HG03175 (cell line): ENCODE data around the gene MMS22L.

Experiments
- ATAC-seq: cut with Tn5 transposase; IDR thresholded peaks from one replicate; pipeline ENCODE4 v1.9.1; 2021; ENCODE audit warnings: mild to moderate bottlenecking, moderate library complexity; ENCODE audit not compliant: unreplicated experiment

The MMS22L gene

DNA sequence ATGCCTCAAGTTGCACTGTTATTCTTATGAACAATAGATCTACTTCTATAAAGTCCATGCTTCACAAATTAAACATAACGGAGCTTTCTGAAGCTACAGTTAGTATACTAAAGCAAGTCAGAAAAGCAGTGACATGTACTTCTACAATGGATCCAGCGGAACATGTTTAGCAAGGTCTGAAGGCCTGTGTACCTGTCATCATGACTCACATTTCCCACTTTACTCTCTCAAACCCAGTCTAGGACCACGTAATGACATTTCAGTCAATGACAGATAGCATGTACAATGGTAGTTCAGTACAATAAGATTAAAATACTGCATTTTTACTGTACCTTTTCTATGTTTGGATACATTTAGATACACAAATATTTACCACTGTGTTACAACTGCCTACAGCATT lies 132.1 kb downstream of the MMS22L start:
- ATAC-seq, result no peak

- no peak for ATAC-seq
Measured at GRCh38 chr6:97147421-97147820, 135.6 kb downstream of the MMS22L start.

GRCh38 chr6:97145691-97146090 lies 137.3 kb downstream of the MMS22L start:
- ATAC-seq, result no peak

GRCh38 chr6:97141756-97142155 lies 141.3 kb downstream of the MMS22L start:
- no peak for ATAC-seq

DNA sequence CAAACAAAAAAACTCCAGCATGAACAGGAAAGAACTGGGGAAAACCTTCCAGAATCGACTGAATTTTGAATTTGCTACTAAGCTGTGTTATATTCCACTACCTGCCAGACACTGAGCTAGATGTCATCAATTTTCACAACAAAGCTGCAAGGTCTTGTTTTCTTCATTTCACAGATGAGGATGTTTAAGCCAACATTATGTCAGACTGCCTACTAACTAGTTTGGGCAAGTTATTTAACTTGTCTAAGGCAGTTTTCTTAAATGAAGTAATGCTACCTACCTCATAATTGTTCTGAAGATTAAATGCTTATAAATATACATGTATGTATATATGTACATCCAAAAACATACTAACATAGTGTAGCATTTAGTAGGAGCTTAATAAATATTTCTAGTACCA lies 144.4 kb downstream of the MMS22L start:
- no peak for ATAC-seq

GRCh38 chr6:97136626-97137358 lies 146.2 kb downstream of the MMS22L start:
- no peak for ATAC-seq

DNA sequence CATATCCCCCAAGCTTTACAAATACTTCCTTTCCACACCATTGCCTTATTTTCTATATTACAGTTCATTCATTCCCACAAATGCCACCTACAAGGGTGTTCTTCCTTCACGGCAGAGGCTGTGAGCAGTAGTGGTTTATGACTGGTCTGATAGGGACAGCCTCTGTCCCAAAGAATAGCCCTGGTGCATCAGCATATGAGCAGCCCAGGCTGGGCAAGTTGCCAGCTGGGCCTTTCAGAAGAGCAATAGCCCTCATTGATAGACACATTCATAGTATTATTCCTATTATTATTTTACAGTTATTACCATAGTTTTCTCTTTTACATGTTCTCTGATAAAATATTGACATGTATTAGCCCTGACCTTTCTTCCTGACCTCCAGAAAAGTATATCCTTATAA lies 149.9 kb downstream of the MMS22L start:
- ATAC-seq, result no peak

GRCh38 chr6:97129106-97129505 lies 153.9 kb downstream of the MMS22L start:
- ATAC-seq, result no peak

DNA sequence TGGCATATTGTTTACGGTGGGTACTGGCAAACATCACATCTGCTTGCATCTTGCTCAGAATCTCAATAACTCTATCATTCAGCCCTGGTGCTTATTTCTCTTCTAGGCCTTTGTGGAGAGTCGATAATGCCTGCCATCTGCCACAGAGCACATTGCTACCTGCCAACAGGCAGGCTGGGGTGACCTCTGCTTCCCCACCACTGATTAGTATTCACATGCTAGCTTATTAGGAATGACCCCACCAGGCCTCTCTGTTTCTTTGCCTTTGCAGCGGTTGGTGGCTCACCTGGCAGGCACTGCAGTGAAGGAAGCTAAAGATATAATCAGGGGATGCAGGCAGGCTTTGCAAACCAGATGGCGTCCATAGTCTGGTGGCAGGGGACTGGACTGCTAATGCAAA lies 154.5 kb downstream of the MMS22L start:
- no peak for ATAC-seq

DNA sequence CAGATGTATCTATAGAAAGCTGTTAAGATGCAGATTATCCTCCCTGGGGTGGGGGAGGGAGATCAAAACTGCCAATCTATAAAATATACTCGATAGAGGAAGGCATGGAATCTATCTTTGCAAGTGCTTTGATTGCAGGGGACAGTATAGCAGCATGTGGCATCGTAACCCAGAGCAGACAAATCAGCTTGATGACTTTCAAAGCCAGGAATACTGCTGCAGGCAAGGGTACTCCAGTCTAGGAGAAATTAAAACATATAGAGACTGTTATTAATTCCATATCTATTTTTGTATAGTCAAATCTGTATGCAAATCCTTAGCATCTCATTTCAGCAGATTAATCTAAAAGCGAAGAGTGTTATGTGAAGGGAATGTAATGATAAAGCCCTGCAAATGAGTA lies 159.4 kb downstream of the MMS22L start:
- ATAC-seq, result no peak

DNA sequence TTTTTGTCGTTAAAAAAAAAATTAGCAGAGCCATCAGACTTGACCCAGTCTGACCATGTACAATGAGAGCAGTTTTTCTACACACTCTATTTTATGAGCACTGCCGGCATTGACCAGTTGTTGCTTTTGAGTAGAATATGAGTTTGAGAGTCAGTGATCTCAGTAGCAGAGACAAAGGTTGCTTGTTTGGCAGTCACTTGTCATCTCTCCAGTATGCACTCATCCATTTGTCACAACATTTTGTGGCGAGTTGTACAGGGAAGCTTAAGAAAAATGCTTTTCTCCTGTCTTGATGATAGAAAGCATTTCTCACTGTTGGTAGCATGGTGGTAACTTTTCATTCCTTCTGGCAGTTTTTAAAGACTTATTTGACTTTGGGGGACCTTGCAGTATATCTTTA lies 159.9 kb downstream of the MMS22L start:
- no peak for ATAC-seq

GRCh38 chr6:97120511-97120910 lies 162.5 kb downstream of the MMS22L start:
- ATAC-seq, result no peak

DNA sequence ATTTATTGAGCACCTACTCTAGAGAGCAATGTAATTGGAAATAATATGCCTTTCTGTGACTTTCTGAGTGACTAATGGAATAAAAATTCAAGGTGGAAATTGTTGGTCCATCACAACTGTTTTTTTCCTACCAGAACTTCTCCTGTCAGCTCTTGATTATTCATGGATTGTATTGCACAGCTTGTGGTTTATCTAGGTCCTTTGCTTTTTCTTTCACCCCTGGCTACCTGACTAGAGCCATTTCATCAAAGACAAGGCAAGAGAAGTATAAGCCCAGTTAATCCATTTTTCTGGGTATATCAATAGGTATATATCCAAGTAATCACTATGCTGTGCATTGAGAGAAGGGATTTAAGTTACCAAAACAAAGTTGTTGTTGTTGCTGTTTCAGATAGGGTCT lies 168.4 kb downstream of the MMS22L start:
- ATAC-seq, result no peak

DNA sequence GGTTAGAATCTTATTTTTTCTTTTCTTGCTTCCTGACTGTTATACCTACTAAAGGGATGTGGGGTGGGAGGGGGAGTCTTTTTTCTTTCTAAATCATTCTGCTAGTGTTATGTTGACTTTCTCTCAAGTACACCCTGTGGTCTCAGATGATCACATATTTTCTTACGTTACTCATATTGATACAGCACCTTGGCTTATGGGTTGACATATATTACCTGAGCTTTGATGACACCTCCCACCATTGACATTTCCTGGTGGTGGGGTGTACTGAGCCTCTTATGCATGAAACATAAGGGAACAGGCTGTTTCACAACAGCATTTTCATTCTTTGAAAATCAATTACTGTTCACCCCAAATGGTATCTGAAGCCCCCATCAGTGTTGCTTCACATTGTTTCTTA lies 169.8 kb downstream of the MMS22L start:
- no peak for ATAC-seq

GRCh38 chr6:97111243-97111642 lies 171.8 kb downstream of the MMS22L start:
- ATAC-seq, result no peak

DNA sequence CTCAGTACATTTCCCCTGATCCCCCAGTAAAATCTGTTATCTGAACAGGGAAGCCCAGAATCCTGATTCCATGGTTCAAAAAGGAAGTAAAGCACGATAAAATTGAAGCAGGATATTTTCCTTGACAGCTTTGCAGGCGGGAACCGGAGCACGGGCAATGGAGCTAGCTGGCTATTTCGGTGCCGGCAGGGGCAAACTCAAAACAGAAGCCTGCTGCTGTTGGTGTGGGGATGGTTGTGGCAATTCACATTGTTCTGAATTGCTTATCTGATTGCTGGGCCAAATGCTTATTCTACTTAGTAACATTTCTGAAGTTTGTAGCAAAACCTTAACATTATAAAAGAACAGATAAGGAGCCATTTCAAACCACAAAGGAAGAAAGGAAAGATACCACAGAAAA lies 172.4 kb downstream of the MMS22L start:
- no peak for ATAC-seq

DNA sequence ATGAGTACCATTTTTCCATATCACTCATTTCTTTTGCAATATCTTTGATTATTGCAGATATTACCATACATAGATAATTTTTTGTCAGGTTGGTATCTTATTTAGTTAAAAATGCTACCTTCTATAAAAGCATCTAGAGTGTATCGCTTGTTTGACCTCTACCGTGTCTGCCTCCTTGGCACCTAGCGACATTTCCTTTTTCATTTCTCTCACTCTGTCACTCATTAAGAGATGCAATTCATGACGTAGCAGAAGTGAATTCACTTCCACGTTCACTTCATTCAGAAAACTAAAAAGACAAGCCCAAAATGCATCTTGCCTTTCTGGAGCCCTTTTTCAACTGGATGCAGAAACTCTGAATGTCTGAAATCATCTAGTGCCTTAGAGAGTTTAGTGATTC lies 172.9 kb downstream of the MMS22L start:
- ATAC-seq, result no peak

DNA sequence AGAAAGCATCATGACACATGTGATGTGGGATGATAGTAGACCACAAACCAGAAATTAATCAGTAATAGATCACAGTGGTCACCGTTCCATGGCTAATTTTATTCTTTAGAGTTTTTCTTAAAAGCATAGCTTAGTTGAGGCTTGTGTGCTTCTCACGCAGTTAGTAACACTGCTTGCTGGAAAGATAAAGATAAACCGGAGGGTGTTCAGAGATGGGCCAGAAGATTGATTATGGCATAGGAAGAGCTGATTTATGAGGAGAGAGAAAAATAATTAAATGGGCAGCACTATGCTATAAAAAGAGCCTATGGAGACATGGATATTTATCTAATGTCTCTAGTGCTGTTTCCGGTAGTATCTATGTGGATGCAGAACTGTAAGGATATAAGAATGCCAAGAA lies 173.6 kb downstream of the MMS22L start:
- ATAC-seq, result no peak

- no peak for ATAC-seq
Measured at GRCh38 chr6:97102145-97102790, 180.7 kb downstream of the MMS22L start.

- ATAC-seq, result no peak
Measured at GRCh38 chr6:97100696-97101095, 182.3 kb downstream of the MMS22L start.

GRCh38 chr6:97097068-97098047 lies 185.7 kb downstream of the MMS22L start:
- ATAC-seq, result no peak
